GM20000 (cell line): ENCODE results near the gene ZC3H10.
"Not testable (repeated sequence)": the region's sequence is repeated elsewhere in the genome, so short reads cannot be mapped to it uniquely, and the experiment has no call there.

Source experiments
- DNase-seq: peaks from one replicate; pipeline ENCODE4 v3.0.0; 2012; ENCODE audit warnings: low spot score
- CTCF ChIP-seq: IDR thresholded peaks from 2 replicates; pipeline ENCODE4 v1.5.1; 2012; ENCODE audit warnings: mild to moderate bottlenecking, control low read depth; ENCODE audit errors: extremely low read depth, missing control alignments

Gene ZC3H10

DNA sequence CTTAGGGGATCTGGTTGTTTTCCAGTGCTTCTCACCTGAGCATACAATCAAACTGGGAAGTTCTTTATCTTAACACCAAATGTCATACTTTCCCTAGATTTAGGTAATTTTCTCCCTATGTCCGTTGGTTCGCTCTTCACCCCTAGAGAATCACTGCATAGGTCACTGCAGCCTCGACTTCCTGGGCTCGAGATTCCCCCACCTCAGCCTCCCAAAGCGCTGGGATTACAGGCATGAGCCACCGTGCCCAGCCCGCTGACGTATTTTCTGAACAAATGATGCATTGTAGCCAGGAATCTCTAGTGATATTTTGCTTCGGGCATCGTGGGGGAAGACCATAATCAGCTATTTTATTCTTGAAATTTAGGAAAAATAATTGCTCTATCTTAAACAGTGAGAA, 2.7 kb upstream of the ZC3H10 start:
- TF ChIP-seq CTCF: no peak
- DNase-seq: no peak

- DNase-seq: peak; percentile 80
- no peak for TF ChIP-seq CTCF
Observed at GRCh38 chr12:56116267-56117081, 1.6 kb upstream of the ZC3H10 start, which contains the start of gene RPL41. TSS of gene RPL41 (plus strand) at chr12:56116633.

GRCh38 chr12:56117082-56117706, 872 bp upstream of the ZC3H10 start:
- not testable (repeated sequence) for DNase-seq

- peak; percentile 36 for DNase-seq
- TF ChIP-seq CTCF: no peak
Observed at GRCh38 chr12:56118688-56119357, 757 bp downstream of the ZC3H10 start.

- peak; percentile 68 for DNase-seq
- TF ChIP-seq CTCF: peak; percentile 21
Observed at GRCh38 chr12:56119361-56119796, 1.3 kb downstream of the ZC3H10 start.

DNA sequence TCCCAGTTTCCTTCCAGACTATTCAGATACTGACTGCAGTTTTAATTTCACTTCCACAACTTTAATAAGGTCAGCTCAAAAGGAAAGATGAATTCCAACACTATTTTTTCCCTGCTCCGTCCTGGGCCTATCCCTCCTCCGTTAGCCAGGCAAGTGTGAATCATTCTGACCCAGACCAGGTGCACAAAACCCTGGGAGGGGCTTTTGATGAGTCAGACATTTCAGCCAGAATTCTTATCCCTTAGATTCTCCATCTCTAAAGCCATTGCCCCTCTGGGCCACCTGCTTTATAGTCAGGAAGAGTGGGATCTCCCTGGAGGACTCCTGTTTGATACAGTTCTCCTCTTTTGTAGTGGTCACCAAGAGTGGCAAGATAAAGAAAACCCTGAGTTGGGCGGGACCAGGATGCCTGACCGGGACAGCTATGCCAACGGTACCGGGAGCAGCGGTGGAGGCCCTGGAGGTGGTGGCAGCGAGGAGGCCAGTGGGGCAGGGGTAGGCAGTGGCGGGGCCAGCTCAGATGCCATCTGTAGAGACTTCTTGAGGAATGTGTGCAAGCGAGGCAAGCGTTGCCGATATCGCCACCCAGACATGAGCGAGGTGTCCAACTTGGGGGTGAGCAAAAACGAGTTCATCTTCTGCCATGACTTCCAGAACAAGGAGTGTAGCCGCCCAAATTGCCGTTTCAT, 2.2 kb downstream of the ZC3H10 start:
- DNase-seq: no peak
- no peak for TF ChIP-seq CTCF

- no peak for TF ChIP-seq CTCF
- DNase-seq: no peak
Observed at GRCh38 chr12:56121204-56121870, 3.3 kb downstream of the ZC3H10 start.
